VCaP (cell line): ENCODE data around the gene LSP1.
"Not testable (repeated sequence)": the region's sequence is repeated elsewhere in the genome, so short reads cannot be mapped to it uniquely, and the experiment has no call there.

ENCODE experiments used
- H3K27ac ChIP-seq: fragments of 450-650 bp; 2 replicates; pipeline ENCODE4 v1.5.1; 2017
- CTCF ChIP-seq: fragments of 450-650 bp; conservative IDR thresholded peaks from 2 replicates; pipeline ENCODE4 v1.5.1; 2017; ENCODE audit warnings: mild to moderate bottlenecking, moderate library complexity

Gene LSP1

GRCh38 chr11:1870721-1871466 is 18.0 kb downstream of the LSP1 start:
- H3K27ac ChIP-seq = no peak overlapping the region
- no peak for TF ChIP-seq CTCF

GRCh38 chr11:1871531-1871930 is 18.6 kb downstream of the LSP1 start:
- TF ChIP-seq CTCF = no peak
- no peak overlapping the region for H3K27ac ChIP-seq

- no peak overlapping the region for H3K27ac ChIP-seq
- no peak for TF ChIP-seq CTCF
These were observed 19.5 kb downstream of the LSP1 start for GRCh38 chr11:1872267-1872985.

- TF ChIP-seq CTCF = no peak
- no peak overlapping the region for H3K27ac ChIP-seq
These were observed 20.3 kb downstream of the LSP1 start for GRCh38 chr11:1873048-1873812.

- H3K27ac ChIP-seq = not testable (repeated sequence)
These were observed 20.9 kb downstream of the LSP1 start for GRCh38 chr11:1873813-1874150.

GRCh38 chr11:1874441-1875092 is 21.7 kb downstream of the LSP1 start:
- not testable (repeated sequence) for H3K27ac ChIP-seq

GRCh38 chr11:1875093-1875850 is 22.4 kb downstream of the LSP1 start:
- TF ChIP-seq CTCF = no peak
- H3K27ac ChIP-seq = no peak overlapping the region

- not testable (repeated sequence) for H3K27ac ChIP-seq
These were observed 23.0 kb downstream of the LSP1 start for GRCh38 chr11:1875851-1876301.
